Measurements from ENCODE around the gene SLC39A10. TPM values are rescaled to one million over a fixed set of nuclear protein-coding genes. Genes with fewer than 3 reads are reported as not detected.

Gene SLC39A10
- total and polyA plus RNA-seq, 9 of the 15 experiments (the other 6 are each of a cell fraction or from before 2014, with no cell fraction given): 12.5 to 40.1 (median 23.1) TPM

- TF ChIP-seq MTA1 (IDR thresholded peaks at IDR 0.05; ENCODE audit: borderline replicate concordance): no peak
- 0 out of 2 replicates have a peak, but pooled peaks have one; percentile 9 for TF ChIP-seq EP300 (IDR thresholded peaks at IDR 0.05; ENCODE audit: low read length)
- no peak for TF ChIP-seq ETV1 (tag; conservative IDR thresholded peaks at IDR 0.05; ENCODE audit: low read depth)
- peak; percentile 31; the same call in 1 of the 2 replicates for TF ChIP-seq NFIX (CRISPR knock-in tag; IDR thresholded peaks at IDR 0.05; ENCODE audit: low read depth)
- no peak for TF ChIP-seq MED1 (CRISPR knock-in tag; IDR thresholded peaks at IDR 0.05; ENCODE audit: borderline replicate concordance)
- TF ChIP-seq ID3 (CRISPR knock-in tag; IDR thresholded peaks at IDR 0.05): no peak
- TF ChIP-seq ID3 (tag; IDR thresholded peaks at IDR 0.05): 0 out of 2 replicates have a peak, but pooled peaks have one; percentile 22
- TF ChIP-seq HDAC3 (IDR thresholded peaks at IDR 0.05; ENCODE audit: borderline replicate concordance, partially characterized antibody): no peak
- no peak for TF ChIP-seq OTX1 (CRISPR knock-in tag; IDR thresholded peaks at IDR 0.05)
- TF ChIP-seq ZNF277 (CRISPR knock-in tag; IDR thresholded peaks at IDR 0.05; ENCODE audit: borderline replicate concordance): no peak
- 0 out of 4 replicates have a peak, but pooled peaks of 1 of the 2 experiments have one; percentile 8 for TF ChIP-seq RAD21 (CRISPR knock-in tag; conservative IDR thresholded peaks at IDR 0.05 in 1 of 2, IDR thresholded peaks at IDR 0.05 in 1 of 2)
- no peak for TF ChIP-seq GATA2 (CRISPR knock-in tag; IDR thresholded peaks at IDR 0.05)
- no peak for TF ChIP-seq ZNF780A (CRISPR knock-in tag; IDR thresholded peaks at IDR 0.05)
- TF ChIP-seq SMARCA5 (IDR thresholded peaks at IDR 0.05): no peak
- no peak for TF ChIP-seq ZEB2 (IDR thresholded peaks at IDR 0.05)
- 0 out of 2 replicates have a peak, but pooled peaks have one; percentile 40 for TF ChIP-seq NFRKB (IDR thresholded peaks at IDR 0.05; ENCODE audit: low read depth)
- TF ChIP-seq HMG20B (CRISPR knock-in tag; IDR thresholded peaks at IDR 0.05): no peak
- no peak for TF ChIP-seq ZNF121 (CRISPR knock-in tag; conservative IDR thresholded peaks at IDR 0.05)
- no peak for TF ChIP-seq ZNF146 (CRISPR knock-in tag; IDR thresholded peaks at IDR 0.05; ENCODE audit: unreplicated experiment)
- TF ChIP-seq CHCHD3 (CRISPR knock-in tag; IDR thresholded peaks at IDR 0.05): no peak
- peak; percentile 45; the same call in 1 of the 2 replicates for TF ChIP-seq POLR2H (tag; IDR thresholded peaks at IDR 0.05; ENCODE audit: low read depth)
- TF ChIP-seq ZFX (CRISPR knock-in tag; IDR thresholded peaks at IDR 0.05): peak; percentile 24; the same call in 1 of the 2 replicates
- TF ChIP-seq ZNF217 (CRISPR knock-in tag; IDR thresholded peaks at IDR 0.05): no peak
- TF ChIP-seq HSF4 (CRISPR knock-in tag; IDR thresholded peaks at IDR 0.05; ENCODE audit: borderline replicate concordance): no peak
- TF ChIP-seq RFX5 (IDR thresholded peaks at IDR 0.05; ENCODE audit: low read depth, low read length): no peak
- TF ChIP-seq ATF1 (CRISPR knock-in tag; IDR thresholded peaks at IDR 0.05): no peak
- TF ChIP-seq ATF1 (tag; IDR thresholded peaks at IDR 0.05): no peak
- no peak for TF ChIP-seq CEBPB (tag; IDR thresholded peaks at IDR 0.05)
- TF ChIP-seq SNIP1 (IDR thresholded peaks at IDR 0.05; ENCODE audit: low read depth): no peak
- no peak for TF ChIP-seq ZNF77 (CRISPR knock-in tag; IDR thresholded peaks at IDR 0.05)
- no peak for TF ChIP-seq SIN3A (IDR thresholded peaks at IDR 0.05; ENCODE audit: borderline replicate concordance in 2 of 2, control insufficient read depth in 1 of 2, low read depth in 2 of 2, low read length in 2 of 2)
- TF ChIP-seq ETV5 (CRISPR knock-in tag; IDR thresholded peaks at IDR 0.05; ENCODE audit: low read depth): no peak
These were observed 716 bp upstream of the SLC39A10 start (continued) for GRCh38 chr2:195656161-195656858.

Measured in K562 (cell line).